Activated T-helper 1 cell treated with Interleukin-2 at 50 U/mL for 16 hours (primary cell): Measurements from ENCODE around the gene GGN.
"Not testable (repeated sequence)": the region's sequence is repeated elsewhere in the genome, so short reads cannot be mapped to it uniquely, and the experiment has no call there.

Experiments
- DNase-seq: peaks from one replicate; pipeline ENCODE4 v3.0.0-alpha.2; 2020; ENCODE audit warnings: low read depth

GGN gene

DNA sequence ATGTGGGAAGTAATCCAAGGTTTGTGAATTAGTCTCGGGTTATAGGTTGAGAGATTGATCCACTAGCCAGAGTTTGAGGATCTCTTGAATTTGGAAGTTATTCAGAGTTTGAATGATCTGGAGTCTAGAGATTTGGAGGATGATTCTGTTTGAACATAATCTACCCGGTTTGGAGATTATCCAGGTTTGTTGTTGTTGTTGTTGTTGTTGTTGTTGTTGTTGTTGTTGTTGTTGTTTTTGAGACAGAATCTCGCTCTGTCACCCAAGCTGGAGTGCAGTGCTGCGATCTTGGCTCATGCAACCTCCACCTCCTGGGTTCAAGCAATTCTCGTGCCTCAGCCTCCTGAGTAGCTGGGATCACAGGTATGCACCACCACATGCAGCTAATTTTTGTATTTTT lies 24.1 kb upstream of the GGN start:
- not testable (repeated sequence) for DNase-seq

DNA sequence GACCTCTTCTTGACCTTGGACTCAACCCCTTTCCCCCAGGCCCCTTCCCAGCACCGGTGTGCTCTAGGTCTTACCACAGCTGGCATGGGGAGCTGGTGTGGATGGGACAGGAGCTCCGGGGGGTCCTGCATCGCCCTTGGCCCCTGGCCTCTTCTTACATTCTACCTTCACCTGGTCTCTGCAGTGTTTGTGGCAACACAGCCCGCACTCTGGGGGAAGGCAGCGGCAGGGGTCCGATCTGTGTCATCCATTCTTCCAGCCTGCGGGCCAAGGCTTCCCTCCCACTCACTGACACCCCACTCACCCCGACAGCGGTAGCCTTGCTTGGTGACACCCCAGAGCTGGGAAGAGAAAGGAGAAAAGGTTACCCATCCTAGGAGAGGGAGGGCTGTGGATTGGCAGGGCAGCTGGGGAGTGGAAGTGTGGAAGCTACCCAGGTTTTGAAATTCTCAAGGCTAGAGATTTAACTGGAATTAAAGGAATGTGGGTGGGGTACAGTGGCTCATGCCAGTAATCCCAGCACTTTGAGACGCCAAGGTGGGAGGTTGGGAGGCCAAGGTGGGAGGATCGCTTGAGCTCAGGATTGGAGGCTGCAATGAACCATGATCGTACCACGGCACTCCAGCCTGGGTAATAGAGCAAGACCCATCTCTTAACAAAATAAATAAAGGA lies 23.3 kb upstream of the GGN start:
- no peak for DNase-seq

DNA sequence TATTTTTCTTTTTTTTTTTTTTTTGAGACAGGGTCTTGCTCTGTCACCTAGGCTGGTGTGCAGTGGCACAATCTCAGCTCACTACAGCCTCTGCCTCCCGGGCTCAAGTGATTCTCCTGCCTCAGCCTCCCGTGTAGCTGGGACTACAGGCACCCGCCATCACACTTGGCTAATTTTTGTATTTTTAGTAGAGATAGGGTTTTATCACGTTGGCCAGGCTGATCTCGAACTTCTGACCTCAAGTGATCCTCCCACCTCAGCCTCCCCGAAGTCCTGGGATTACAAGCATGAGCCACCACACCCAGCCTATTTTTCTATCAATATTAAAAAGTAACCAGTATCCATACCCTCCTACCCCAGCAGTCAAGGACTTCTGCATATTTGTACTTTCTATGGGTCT lies 22.6 kb upstream of the GGN start:
- not testable (repeated sequence) for DNase-seq

DNA sequence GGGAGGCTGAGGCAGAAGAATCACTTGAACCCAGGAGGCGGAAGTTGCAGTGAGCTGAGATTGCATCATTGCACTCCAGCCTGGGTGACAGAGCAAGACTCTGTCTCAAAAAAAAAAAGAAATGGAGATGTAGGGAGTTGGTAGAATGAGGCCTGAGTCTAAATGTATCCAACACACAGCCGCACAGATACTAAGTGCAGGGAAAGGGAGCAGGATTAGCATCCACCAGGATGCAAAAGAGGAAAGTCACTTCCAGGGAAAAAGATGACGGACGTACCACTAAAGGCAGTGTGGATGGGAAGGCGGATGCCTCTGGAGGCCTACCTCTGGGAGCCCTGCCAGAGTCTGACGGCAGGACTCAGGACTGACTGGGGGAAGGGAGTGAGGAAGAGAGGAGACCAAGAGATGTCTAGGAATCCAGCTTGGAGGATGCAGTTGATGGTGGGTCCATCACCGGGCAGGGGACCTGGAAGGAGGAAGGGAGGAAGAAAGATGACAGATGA lies 21.8 kb upstream of the GGN start:
- no peak for DNase-seq

DNA sequence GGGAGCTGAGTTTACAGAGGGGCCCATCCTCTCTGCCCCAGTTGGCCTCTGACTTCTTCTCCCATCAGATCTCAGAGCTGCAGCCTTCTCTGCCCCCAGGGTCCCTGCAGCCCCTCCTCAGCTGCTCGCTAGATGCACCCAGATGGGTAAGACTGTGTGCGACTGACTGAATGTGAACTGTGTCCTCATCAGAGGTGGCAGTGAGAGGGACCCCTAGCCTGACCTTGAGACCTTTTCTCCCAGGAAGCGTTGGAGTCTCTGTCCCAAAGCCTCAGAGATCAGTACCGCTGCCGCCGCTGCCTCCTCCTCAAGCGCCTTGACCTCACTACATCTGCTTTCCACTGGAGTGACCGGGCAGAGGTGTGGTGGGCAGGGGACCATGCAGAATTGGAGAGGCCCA lies 17.4 kb upstream of the GGN start:
- DNase-seq: no peak

DNA sequence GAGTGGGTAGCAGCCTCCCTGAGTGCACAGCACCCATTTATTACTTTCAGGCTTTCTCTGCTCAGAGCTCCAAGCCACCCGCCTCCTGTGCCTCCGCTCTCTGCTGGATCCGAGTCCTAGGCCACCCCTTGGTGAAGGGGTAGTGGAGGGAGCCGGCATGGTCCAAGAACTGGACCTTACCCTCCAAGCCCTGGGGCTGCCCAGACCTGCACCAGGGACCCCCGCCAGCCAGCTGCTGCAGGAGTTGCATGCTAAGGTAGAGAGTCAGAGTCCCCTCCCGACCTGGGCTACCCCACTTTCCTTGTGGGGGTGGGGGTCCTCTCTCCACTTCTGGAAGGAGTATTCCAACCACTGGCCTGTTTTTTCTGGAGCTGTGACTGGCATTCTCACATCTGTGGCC lies 17.0 kb upstream of the GGN start:
- no peak for DNase-seq

DNA sequence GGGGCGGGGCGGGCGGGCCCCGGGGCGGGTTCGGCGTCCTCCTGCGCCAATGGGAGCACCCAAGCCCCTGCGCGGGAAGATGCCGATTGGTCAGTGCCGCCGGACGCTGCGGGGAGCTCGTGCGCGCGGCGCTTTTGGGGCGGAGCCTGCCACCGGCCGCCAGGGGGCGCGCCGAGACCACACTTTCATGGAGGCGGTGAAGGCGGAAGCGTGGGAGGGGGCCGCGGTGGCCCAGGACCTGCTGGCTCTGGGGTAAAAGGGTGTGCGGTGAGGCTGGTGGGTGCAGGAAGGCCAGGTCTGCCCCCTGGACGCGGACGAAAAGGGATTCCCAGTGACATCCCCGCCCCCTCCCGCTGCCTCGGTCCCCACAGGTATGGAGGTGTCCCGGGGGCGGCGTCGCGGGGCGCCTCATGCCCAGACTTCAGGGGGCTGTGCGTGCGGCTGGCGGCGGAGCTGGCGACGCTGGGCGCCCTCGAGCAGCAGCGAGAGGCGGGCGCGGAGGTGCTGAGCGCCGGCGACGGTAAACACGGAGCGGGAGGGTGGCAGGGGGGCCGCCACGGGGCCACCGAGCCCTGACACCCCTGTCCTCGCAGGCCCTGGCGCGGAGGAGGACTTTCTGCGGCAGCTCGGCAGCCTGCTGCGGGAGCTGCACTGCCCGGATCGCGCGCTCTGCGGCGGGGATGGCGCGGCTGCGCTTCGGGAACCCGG lies 15.3 kb upstream of the GGN start, which contains the start of gene FAM98C:
FAM98C (plus strand) TSS at position 127 of the 708 bp plus-strand sequence; CDS start at position 188, 61 bp downstream.
- peak; percentile 98 for DNase-seq

DNA sequence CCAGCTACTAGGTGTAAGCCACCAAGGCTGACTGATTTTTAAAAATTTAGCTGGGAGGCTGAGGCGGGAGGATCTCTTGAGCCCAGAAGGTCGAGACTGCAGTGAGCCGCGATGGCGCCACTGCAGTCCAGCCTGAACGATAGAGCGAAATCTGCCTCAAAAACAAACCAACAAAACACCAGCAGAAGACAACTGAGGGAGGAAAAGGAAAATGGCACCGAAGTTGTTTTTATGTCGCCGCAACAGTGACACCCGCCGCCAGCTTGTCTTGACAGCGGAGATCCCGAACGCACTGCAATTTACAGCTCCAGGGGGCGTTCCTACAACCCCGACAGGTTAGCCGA lies 14.8 kb upstream of the GGN start:
- no peak for DNase-seq

DNA sequence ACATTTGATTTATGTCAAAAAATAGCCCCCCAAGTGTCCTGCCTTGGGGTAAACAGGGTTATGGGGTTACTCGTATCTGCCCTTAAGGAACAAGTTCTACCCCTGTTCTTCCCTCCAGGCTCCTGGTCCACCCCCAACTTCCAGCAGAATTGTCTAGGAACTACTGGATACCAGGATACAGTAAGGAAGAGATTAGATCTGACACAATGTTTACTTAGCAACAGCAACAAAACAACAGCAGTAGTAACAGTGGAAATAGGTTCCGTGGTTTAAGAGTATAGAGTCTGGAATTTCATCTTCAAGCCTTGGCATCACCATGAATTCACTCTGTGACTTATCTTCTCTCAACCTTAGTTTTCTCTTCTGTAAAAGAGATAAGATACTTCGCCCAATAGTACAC lies 13.3 kb upstream of the GGN start:
- no peak for DNase-seq

DNA sequence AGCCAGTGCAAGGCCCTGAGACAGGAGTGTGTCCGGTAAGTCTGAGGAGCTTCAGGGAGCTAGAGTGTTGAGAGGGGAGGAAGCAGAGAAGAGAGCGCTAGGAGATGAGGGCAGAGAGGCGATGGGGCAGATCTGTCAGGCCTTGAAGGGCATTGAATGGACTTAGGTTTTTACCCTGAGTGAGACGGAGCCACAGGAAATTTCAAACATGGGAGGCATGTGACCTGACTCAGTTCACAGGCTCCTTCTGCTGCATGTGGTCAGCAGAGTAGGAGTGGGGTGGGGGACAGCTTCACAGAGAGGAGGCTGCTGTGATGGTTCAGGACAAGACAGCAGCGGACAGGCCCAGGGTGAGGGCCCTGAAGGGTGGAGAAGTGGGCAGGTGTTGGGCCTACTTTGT lies 12.5 kb upstream of the GGN start:
- DNase-seq: no peak

DNA sequence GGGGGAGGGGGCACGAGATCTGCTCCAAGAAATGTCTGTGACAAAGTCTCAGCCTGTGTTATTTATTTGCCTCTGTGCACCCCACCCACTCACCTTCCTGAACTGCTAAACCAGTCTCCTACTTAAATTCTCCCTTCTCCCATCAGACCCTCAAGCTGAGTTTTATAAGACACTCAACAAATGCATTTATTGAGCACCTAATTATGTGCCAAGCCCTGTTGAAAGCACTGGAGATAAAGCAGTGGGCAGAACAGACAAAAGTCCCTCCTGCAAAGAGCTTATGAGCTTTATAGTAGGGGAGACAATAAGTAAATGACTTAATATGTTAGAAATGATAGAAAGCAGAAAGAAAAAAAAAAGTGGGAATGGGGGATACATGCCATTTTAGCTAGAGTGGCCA lies 11.7 kb upstream of the GGN start:
- no peak for DNase-seq

DNA sequence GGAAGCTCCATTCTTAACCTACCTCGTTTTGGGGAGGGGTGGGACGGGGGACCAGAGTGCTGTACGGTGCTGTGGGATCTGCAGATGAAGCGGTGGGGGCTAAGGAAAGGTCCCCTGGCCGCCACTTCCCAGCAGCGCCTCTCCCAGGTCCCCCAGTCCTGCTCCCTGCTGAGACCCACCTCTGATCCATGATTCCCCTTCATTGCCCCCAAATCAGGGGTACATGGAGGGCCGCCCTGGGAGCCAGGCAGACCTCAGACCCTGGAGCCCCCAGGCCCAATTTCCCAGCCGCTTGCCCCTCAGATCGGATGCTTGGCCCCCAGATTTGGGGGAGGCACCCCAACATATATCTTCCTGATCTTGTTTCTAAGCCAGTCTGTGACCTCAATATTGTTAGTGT lies 11.2 kb upstream of the GGN start:
- DNase-seq: no peak

DNA sequence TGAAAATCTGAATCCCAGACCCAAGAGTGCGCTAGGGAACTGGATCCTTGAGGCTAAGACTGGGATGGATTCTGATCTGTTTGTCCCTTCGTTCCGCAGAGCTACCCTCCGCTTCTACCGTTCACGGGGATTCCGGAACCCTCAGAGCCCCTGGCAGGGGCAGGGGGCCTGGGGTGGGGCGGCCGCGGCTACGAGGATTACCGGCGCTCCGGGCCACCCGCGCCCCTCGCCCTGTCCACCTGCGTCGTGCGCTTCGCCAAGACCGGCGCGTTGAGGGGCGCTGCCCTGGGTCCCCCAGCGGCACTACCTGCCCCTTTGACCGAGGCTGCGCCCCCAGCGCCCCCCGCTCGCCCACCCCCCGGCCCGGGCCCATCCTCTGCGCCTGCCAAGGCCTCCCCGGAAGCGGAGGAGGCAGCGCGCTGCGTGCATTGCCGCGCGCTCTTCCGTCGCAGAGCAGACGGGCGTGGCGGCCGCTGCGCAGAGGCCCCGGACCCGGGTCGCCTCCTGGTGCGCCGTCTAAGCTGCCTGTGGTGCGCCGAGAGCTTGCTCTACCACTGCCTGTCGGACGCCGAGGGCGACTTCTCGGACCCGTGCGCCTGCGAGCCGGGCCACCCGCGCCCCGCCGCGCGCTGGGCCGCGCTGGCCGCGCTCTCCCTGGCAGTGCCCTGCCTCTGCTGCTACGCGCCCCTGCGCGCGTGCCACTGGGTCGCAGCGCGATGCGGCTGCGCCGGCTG lies 7.7 kb upstream of the GGN start:
- peak; percentile 30 for DNase-seq

DNA sequence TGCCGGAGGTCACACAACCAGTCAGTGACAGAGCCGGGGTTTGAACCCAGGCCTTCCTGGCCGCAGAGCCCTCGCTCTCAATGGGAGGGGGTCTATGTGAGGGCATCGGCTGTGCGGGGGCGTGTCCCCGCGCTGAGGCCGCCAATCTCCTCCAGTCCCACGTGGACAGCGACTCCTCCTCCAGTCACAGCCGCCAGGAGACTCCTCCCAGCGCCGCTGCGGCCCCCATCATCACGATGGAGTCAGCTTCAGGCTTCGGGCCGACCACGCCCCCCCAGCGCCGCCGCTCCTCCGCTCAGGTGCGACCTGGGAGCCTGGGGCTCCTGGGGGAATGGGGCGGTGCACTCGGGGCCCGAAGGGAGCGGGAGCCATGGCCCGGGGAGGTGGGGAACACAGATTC lies 6.7 kb upstream of the GGN start:
- DNase-seq: peak; percentile 39

DNA sequence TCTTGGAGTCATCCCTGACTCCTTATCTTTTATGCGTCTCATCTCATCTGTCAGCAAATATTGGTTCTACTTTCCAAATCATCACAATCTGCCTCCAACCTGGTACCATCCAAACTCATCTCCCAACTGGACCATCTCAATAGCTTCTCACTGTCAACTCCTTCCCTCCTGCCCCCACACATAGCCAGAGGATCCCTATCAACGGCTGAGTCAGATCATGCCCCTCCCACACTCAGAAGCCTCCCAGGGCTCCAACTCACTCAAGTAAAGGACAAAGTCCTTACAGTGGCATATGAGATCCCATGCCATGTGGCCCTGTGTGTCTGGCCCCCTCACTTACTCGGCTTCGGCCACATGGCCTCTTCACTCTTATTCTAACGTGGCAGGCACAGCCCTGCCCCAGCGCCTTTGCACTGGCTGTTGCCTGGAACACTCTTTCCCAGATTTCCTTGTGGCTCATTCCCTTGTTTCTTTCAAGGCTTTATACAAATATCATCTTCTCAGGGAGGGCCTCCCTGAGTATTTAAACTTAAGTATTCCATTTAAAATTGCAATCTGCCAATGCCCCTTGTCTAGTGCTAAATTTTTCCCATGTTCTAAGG lies 5.0 kb upstream of the GGN start:
- DNase-seq: no peak

DNA sequence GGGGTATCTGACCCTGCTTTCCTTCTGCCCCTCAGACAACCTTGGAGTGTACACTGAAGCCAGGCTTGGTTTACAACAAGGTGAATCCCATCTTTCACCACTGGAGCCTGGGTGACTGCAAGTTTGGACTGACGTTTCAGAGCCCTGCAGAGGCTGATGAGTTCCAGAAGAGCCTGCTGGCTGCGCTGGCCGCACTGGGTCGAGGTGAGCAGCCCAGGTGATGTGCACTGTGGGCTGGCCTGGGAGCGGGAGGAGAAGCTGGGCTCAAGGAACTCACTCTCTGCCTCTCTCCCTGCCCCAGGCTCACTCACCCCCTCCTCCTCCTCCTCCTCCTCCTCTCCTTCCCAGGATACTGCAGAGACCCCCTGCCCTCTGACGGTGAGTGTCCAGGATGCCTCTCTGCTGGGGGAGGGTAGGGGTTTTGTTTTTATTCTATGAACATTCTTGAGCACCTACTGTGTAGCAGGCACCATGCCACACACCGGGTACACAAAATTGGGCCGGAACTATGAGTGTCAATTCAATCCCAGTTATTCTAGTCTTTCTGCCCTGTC lies 4.2 kb upstream of the GGN start:
- no peak for DNase-seq

DNA sequence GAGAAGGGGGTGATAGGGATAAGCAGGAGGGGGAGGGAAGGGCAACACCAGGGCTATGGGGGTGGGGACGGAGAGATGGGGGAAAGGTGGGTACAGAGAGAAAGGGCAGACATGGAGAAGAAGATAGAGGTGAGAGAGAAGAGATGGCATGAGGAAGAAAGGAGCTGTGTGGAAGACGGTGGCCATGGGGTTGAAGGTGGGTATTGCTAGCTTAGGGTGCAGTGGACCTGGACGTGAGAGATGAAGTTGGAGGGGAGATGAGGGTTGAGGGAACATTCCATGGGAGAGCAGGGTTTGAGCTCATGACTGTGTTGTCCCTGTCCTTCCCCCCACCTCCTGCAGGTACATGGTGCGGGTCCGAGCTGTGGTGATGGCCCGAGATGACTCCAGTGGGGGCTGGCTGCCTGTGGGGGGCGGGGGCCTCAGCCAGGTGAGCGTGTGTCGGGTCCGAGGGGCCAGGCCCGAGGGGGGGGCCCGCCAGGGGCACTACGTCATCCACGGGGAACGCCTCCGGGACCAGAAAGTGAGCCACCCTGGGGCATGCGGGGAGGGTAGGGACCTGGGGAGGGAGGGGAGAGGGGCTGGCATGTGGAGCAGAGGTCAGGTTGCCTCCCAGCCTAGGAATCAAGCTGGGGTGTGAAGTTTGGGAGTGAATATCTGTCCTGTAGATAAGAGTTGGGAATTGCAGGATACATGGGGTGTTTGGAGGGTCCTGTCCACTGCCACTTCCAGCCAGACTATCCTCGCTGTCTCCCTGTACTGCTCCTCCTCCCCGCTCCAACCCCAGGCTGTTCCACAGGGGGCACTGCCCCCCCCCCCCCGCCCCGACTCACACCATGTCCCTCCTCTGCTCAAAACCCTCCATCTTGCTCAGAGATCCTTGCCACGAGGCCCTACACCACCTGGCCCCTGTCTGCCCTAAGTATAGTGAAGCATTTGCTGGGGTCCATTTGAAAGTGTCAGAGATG lies 2.4 kb upstream of the GGN start:
- DNase-seq: no peak

DNA sequence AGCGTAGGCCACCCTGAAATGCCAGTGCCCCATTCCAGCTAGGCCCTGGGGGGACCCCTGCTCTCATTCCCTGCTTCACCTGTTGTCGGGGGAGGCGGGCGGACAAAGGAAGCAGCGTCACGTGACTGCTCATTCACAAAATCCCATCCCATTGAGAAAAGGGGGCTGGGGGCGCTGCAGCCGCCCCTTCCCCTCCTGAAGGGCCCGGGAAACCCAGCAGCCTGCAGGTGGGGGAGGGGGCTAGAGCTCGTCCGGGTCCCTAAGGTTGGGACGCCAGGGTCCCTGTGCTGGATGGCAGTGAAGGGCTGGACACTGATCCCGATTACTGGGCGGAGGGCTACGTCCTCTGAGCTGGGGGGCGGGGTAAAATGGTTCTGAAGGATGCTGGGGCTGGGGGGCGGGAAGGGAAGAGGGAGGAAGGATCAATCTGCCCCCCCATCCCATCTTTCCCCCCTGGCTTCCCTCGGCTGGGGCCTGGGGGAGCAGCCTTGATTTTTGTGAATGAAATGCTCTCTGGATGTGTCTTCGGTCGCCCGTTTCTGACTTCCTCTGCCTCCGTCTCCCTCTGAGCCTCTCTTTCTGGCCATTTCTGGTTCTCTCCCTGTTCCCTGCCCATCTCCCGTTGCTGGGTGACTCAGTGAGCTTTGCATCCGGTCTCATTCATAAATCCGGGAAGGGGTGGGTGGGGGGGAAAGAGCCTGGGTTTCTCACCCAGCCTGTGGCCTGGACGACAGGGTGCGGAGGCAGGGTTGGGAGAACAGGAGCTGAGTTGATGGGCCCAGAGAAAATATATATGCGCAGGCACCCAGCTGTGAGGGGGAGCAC lies 1.5 kb upstream of the GGN start:
- no peak for DNase-seq

DNA sequence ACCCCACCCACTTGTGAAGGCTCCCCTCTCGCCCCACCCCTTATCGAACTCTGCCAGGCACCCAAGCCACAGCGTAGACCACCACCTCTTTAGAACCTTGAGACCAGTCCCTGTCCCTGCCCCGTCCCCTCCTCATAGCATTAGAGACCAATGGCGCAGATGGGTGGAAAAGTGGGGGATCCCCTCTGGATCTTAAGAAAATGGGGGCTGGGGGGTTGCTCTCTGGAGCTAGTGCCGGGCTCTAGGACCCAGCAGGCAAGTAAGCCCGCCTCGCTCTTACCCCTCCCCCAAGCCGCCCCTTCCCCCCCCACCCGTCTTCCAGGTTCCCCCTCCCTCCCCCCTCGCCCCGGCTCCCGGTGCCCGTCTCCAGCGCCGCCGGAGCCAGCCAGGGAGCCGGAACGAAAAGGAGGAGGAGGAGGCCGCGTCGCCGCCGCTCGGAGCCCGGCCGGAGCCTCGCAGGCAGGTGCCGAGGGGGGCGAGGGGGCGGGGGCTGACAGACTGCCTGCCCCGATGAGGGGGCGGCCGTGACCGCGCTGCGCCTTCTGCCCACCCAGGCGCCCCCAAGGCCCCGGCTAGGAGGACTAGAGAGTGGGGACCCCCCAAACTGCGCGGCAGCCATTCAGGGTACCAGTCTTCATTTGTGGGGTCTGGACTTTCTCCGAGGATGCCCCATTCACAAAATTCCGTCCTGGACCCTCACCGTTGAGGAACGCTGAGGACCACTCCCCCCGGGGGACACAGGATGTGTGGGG lies 691 bp upstream of the GGN start, which contains the start of gene SPRED3:
SPRED3 (plus strand) TSS at position 349 of the 752 bp plus-strand sequence. CDS start 1,606 bp downstream, outside the sequence.
- no peak for DNase-seq
